PC-3 (cell line): ENCODE measurements around the gene CCL27.

Experiments used
- EZH2 ChIP-seq: fragments of 300-600 bp; sonication (generic); IDR thresholded peaks from one replicate; pipeline ENCODE4 v1.6.1; 2017; ENCODE audit warnings: antibody characterized with exemption, mild to moderate bottlenecking, low read length; ENCODE audit not compliant: unreplicated experiment
- EZH2phosphoT487 ChIP-seq: fragments of 300-600 bp; sonication (generic); IDR thresholded peaks from 2 replicates; pipeline ENCODE4 v1.6.1; 2018; ENCODE audit warnings: mild to moderate bottlenecking, antibody characterized with exemption, low read length, borderline replicate concordance
- TF ChIP-seq, protein P1 (sequence below): fragments of 300-600 bp; sonication (generic); conservative IDR thresholded peaks from 2 replicates; pipeline ENCODE4 v1.5.1; 2017; ENCODE audit warnings: antibody characterized with exemption, low read depth, mild to moderate bottlenecking, low read length

DNA sequence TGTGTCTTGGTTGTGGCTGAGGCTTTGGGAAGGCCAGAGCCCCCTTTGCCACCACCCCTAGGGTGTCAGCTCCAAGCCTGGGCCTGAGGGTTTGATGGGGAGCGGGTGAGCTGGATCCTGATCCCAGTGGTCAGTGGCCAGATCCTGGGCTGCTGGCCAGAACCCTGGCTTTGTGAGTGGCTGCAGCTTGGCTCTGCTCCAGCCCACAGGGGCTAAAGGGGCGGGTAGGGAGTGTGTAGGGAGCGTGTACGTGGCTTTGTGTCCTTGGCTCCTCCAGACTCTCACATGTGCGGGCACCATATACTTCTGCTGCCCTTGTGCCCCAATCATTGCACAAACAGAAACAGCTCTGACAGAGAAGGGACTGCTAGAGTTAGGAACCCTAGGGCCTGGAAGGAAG is 11.6 kb downstream of the CCL27 start:
- TF ChIP-seq EZH2phosphoT487 (no peak), EZH2 (no peak)
- TF ChIP-seq, protein P1, sequence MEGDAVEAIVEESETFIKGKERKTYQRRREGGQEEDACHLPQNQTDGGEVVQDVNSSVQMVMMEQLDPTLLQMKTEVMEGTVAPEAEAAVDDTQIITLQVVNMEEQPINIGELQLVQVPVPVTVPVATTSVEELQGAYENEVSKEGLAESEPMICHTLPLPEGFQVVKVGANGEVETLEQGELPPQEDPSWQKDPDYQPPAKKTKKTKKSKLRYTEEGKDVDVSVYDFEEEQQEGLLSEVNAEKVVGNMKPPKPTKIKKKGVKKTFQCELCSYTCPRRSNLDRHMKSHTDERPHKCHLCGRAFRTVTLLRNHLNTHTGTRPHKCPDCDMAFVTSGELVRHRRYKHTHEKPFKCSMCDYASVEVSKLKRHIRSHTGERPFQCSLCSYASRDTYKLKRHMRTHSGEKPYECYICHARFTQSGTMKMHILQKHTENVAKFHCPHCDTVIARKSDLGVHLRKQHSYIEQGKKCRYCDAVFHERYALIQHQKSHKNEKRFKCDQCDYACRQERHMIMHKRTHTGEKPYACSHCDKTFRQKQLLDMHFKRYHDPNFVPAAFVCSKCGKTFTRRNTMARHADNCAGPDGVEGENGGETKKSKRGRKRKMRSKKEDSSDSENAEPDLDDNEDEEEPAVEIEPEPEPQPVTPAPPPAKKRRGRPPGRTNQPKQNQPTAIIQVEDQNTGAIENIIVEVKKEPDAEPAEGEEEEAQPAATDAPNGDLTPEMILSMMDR, result no peak
